ENCODE measurements around the gene C1orf226. TPM values are rescaled to one million over a fixed set of nuclear protein-coding genes. Genes with fewer than 3 reads are reported as not detected.

Gene C1orf226
- total RNA-seq, 2 experiments from 2014 or later = not detected

- H3K9me3 Mint-ChIP-seq = no peaks in the 10 kb centered on the region
- H3K27me3 ChIP-seq (ENCODE audit: control insufficient read depth in 1 of 2, insufficient read depth in 2 of 2, low read length in 2 of 2) = peaks cover 3 to 4% of the 10 kb centered on the region in 2 experiments
- intact Hi-C loops (cut with DNase I, micrococcal nuclease) = no loop called here
- H3K4me1 ChIP-seq (ENCODE audit: insufficient read depth, low read length) = no peaks in the 10 kb centered on the region
- H3K4me1 Mint-ChIP-seq (ENCODE audit: low read depth) = no peaks in the 10 kb centered on the region
- no peak for DNase-seq
- H3K4me3 ChIP-seq (ENCODE audit: low read length) = no peak overlapping the region
- H3K4me3 Mint-ChIP-seq = no peak overlapping the region
- H3K36me3 Mint-ChIP-seq (ENCODE audit: low read depth) = no peaks in the 10 kb centered on the region
- peaks cover 31% of the 10 kb centered on the region for H3K27me3 Mint-ChIP-seq
- no peak overlapping the region for H3K27ac ChIP-seq (ENCODE audit: low read depth in 1 of 2, low read length in 2 of 2)
- ChIA-PET CTCF (interaction anchor here (1.0 kb wide), 1 partner anchor 9 kb away, joined by 4 read pairs; no protein-coding TSS in a partner anchor), POLR2A (no interaction called here)
- H3K27ac Mint-ChIP-seq = no peak overlapping the region
- TF ChIP-seq CTCF (IDR thresholded peaks at IDR 0.05) = no peak
- no peaks in the 10 kb centered on the region for H3K36me3 ChIP-seq (ENCODE audit: insufficient read depth, low read length)
- H3K9me3 ChIP-seq (ENCODE audit: control insufficient read depth in 1 of 2, insufficient read depth in 1 of 2, low read length in 2 of 2) = no peaks in the 10 kb centered on the region
- ATAC-seq (ENCODE audit: poor library complexity) = no peak
Observed at GRCh38 chr1:162336621-162337285, 44.8 kb upstream of the C1orf226 start.

- ChIA-PET POLR2A (no interaction called here), CTCF (no interaction called here)
- H3K9me3 Mint-ChIP-seq = no peaks in the 10 kb centered on the region
- no peaks in the 10 kb centered on the region for H3K36me3 Mint-ChIP-seq (ENCODE audit: low read depth)
- no peak overlapping the region for H3K4me3 ChIP-seq (ENCODE audit: low read length)
- intact Hi-C loops (cut with DNase I, micrococcal nuclease) = loop anchor here in 1 of 2 experiments (10.0 kb wide), 1 partner anchor 58 kb away; no protein-coding TSS in a partner anchor
- H3K27me3 ChIP-seq (ENCODE audit: control insufficient read depth in 1 of 2, insufficient read depth in 2 of 2, low read length in 2 of 2) = peaks cover 2 to 4% of the 10 kb centered on the region in 2 experiments
- no peaks in the 10 kb centered on the region for H3K4me1 Mint-ChIP-seq (ENCODE audit: low read depth)
- H3K27ac Mint-ChIP-seq = no peak overlapping the region
- peaks cover 11% of the 10 kb centered on the region for H3K27me3 Mint-ChIP-seq
- H3K36me3 ChIP-seq (ENCODE audit: insufficient read depth, low read length) = no peaks in the 10 kb centered on the region
- H3K27ac ChIP-seq (ENCODE audit: low read depth in 1 of 2, low read length in 2 of 2) = no peak overlapping the region
- no peak for TF ChIP-seq CTCF (IDR thresholded peaks at IDR 0.05)
- no peak overlapping the region for H3K4me3 Mint-ChIP-seq
- no peak for ATAC-seq (ENCODE audit: poor library complexity)
- H3K4me1 ChIP-seq (ENCODE audit: insufficient read depth, low read length) = no peaks in the 10 kb centered on the region
- no peak for DNase-seq
- H3K9me3 ChIP-seq (ENCODE audit: control insufficient read depth in 1 of 2, insufficient read depth in 1 of 2, low read length in 2 of 2) = no peaks in the 10 kb centered on the region
Observed at GRCh38 chr1:162342452-162342983, 39.0 kb upstream of the C1orf226 start.

GRCh38 chr1:162343470-162343869 is 38.1 kb upstream of the C1orf226 start:
- no peak overlapping the region for H3K27ac Mint-ChIP-seq
- H3K9me3 Mint-ChIP-seq = no peaks in the 10 kb centered on the region
- CTCF ChIA-PET = no interaction called here
- ATAC-seq (ENCODE audit: poor library complexity) (no peak), DNase-seq (no peak)
- no peak overlapping the region for H3K27ac ChIP-seq (ENCODE audit: low read depth in 1 of 2, low read length in 2 of 2)
- H3K4me1 Mint-ChIP-seq (ENCODE audit: low read depth) = no peaks in the 10 kb centered on the region
- H3K36me3 ChIP-seq (ENCODE audit: insufficient read depth, low read length) = no peaks in the 10 kb centered on the region
- intact Hi-C loops (cut with DNase I, micrococcal nuclease) = loop anchor here in 1 of 2 experiments (10.0 kb wide), 1 partner anchor 59 kb away; no protein-coding TSS in a partner anchor
- H3K4me1 ChIP-seq (ENCODE audit: insufficient read depth, low read length) = no peaks in the 10 kb centered on the region
- no peak for TF ChIP-seq CTCF (IDR thresholded peaks at IDR 0.05)
- H3K36me3 Mint-ChIP-seq (ENCODE audit: low read depth) = no peaks in the 10 kb centered on the region
- no peaks in the 10 kb centered on the region for H3K9me3 ChIP-seq (ENCODE audit: control insufficient read depth in 1 of 2, insufficient read depth in 1 of 2, low read length in 2 of 2)
- no peak overlapping the region for H3K4me3 ChIP-seq (ENCODE audit: low read length)
- H3K4me3 Mint-ChIP-seq = no peak overlapping the region
- POLR2A ChIA-PET = no interaction called here
- peaks cover 3 to 4% of the 10 kb centered on the region in 2 experiments for H3K27me3 ChIP-seq (ENCODE audit: control insufficient read depth in 1 of 2, insufficient read depth in 2 of 2, low read length in 2 of 2)
- H3K27me3 Mint-ChIP-seq = peaks cover 11% of the 10 kb centered on the region

Data from CD4-positive, alpha-beta T cell (primary cell).